ENCODE results near the gene C11orf42.

DNA sequence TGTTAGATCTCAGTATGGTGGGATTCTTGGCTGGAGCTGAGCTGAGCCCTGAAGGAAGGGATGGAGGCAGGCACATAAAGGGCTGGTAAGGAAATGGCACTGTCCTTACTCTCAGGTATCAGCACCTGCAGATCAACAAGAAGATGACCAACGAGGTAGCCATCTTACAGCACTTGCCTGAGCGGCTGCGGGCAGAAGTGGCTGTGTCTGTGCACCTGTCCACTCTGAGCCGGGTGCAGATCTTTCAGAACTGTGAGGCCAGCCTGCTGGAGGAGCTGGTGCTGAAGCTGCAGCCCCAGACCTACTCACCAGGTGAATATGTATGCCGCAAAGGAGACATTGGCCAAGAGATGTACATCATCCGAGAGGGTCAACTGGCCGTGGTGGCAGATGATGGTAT lies 36.0 kb downstream of the C11orf42 start:
- TF ChIP-seq, protein P1, sequence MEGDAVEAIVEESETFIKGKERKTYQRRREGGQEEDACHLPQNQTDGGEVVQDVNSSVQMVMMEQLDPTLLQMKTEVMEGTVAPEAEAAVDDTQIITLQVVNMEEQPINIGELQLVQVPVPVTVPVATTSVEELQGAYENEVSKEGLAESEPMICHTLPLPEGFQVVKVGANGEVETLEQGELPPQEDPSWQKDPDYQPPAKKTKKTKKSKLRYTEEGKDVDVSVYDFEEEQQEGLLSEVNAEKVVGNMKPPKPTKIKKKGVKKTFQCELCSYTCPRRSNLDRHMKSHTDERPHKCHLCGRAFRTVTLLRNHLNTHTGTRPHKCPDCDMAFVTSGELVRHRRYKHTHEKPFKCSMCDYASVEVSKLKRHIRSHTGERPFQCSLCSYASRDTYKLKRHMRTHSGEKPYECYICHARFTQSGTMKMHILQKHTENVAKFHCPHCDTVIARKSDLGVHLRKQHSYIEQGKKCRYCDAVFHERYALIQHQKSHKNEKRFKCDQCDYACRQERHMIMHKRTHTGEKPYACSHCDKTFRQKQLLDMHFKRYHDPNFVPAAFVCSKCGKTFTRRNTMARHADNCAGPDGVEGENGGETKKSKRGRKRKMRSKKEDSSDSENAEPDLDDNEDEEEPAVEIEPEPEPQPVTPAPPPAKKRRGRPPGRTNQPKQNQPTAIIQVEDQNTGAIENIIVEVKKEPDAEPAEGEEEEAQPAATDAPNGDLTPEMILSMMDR (conservative IDR thresholded peaks at IDR 0.05; ENCODE audit: low read depth, low read length): no peak
- TF ChIP-seq EZH2 (IDR thresholded peaks at IDR 0.05; ENCODE audit: borderline replicate concordance, low read depth, low read length, poor library complexity, severe bottlenecking): no peak
